ENCODE data around the gene HHAT. TPM values are rescaled to one million over a fixed set of nuclear protein-coding genes. Genes with fewer than 3 reads are reported as not detected.

HHAT gene
- polyA plus RNA-seq, 4 donors: 0.27 to 4.0 (median 1.4) TPM

GRCh38 chr1:210303391-210303790, 25.3 kb upstream of the HHAT start:
- Histone ChIP-seq H3K27ac (ENCODE audit: low read depth in 1 of 3, low read length in 2 of 3) (no peak overlapping the region), H3K36me3 (ENCODE audit: control insufficient read depth in 3 of 3, insufficient read depth in 2 of 3, low read depth in 1 of 3, low read length in 3 of 3) (no peaks in the 10 kb centered on the region), H3K27me3 (ENCODE audit: control insufficient read depth in 3 of 3, insufficient read depth in 3 of 3, low read length in 3 of 3) (no peaks in the 10 kb centered on the region), H3K9me3 (ENCODE audit: control insufficient read depth in 2 of 2, insufficient read depth in 1 of 2, low read depth in 1 of 2, low read length in 1 of 2) (no peaks in the 10 kb centered on the region), H3K4me1 (ENCODE audit: control insufficient read depth in 3 of 3, insufficient read depth in 2 of 3, low read depth in 1 of 3, low read length in 2 of 3) (no peaks in the 10 kb centered on the region), H3K4me3 (ENCODE audit: low read depth in 1 of 3, low read length in 3 of 3) (no peak overlapping the region)
- no peak for DNase-seq
- no peak for FAIRE-seq
- WGBS, 3 donors: 92 to 95% (median 94%) methylated on average over 8 of the region's 8 CpGs

GRCh38 chr1:210310562-210311153, 18.0 kb upstream of the HHAT start:
- 22 to 31% (median 24%) methylated on average over 3 to 6 of the region's 7 CpGs for WGBS, 3 donors
- Histone ChIP-seq H3K4me3 (ENCODE audit: low read depth in 1 of 3, low read length in 3 of 3) (no peak overlapping the region), H3K27me3 (ENCODE audit: control insufficient read depth in 3 of 3, insufficient read depth in 3 of 3, low read length in 3 of 3) (peaks cover 0 to 10% (median 0%) of the 10 kb centered on the region in 3 donors), H3K9me3 (ENCODE audit: control insufficient read depth in 2 of 2, insufficient read depth in 1 of 2, low read depth in 1 of 2, low read length in 1 of 2) (no peaks in the 10 kb centered on the region), H3K4me1 (ENCODE audit: control insufficient read depth in 3 of 3, insufficient read depth in 2 of 3, low read depth in 1 of 3, low read length in 2 of 3) (no peaks in the 10 kb centered on the region), H3K27ac (ENCODE audit: low read depth in 1 of 3, low read length in 2 of 3) (no peak overlapping the region), H3K36me3 (ENCODE audit: control insufficient read depth in 3 of 3, insufficient read depth in 2 of 3, low read depth in 1 of 3, low read length in 3 of 3) (no peaks in the 10 kb centered on the region)
- no peak for DNase-seq
- FAIRE-seq: no peak

- no peaks in the 10 kb centered on the region for H3K4me1 ChIP-seq (ENCODE audit: control insufficient read depth in 3 of 3, insufficient read depth in 2 of 3, low read depth in 1 of 3, low read length in 2 of 3)
- no peaks in the 10 kb centered on the region for H3K36me3 ChIP-seq (ENCODE audit: control insufficient read depth in 3 of 3, insufficient read depth in 2 of 3, low read depth in 1 of 3, low read length in 3 of 3)
- peaks cover 0 to 10% (median 0%) of the 10 kb centered on the region in 3 donors for H3K27me3 ChIP-seq (ENCODE audit: control insufficient read depth in 3 of 3, insufficient read depth in 3 of 3, low read length in 3 of 3)
- WGBS, 3 donors: 51 to 55% (median 53%) methylated on average over 18 of the region's 18 CpGs
- no peaks in the 10 kb centered on the region for H3K9me3 ChIP-seq (ENCODE audit: control insufficient read depth in 2 of 2, insufficient read depth in 1 of 2, low read depth in 1 of 2, low read length in 1 of 2)
- H3K4me3 ChIP-seq (ENCODE audit: low read depth in 1 of 3, low read length in 3 of 3): peak overlapping the region in 1 of 3 donors; percentile 39
- no peak for DNase-seq
- FAIRE-seq: no peak
- peak overlapping the region in 1 of 3 donors; percentile 24 for H3K27ac ChIP-seq (ENCODE audit: low read depth in 1 of 3, low read length in 2 of 3)
These were observed 16.8 kb upstream of the HHAT start for GRCh38 chr1:210311726-210312493.

- FAIRE-seq (no peak), DNase-seq (no peak)
- peaks cover 0 to 14% (median 0%) of the 10 kb centered on the region in 3 donors for H3K27me3 ChIP-seq (ENCODE audit: control insufficient read depth in 3 of 3, insufficient read depth in 3 of 3, low read length in 3 of 3)
- H3K9me3 ChIP-seq (ENCODE audit: control insufficient read depth in 2 of 2, insufficient read depth in 1 of 2, low read depth in 1 of 2, low read length in 1 of 2): no peaks in the 10 kb centered on the region
- H3K4me3 ChIP-seq (ENCODE audit: low read depth in 1 of 3, low read length in 3 of 3): no peak overlapping the region
- 72 to 77% (median 74%) methylated on average over 6 of the region's 6 CpGs for WGBS, 3 donors
- no peaks in the 10 kb centered on the region for H3K36me3 ChIP-seq (ENCODE audit: control insufficient read depth in 3 of 3, insufficient read depth in 2 of 3, low read depth in 1 of 3, low read length in 3 of 3)
- no peak overlapping the region for H3K27ac ChIP-seq (ENCODE audit: low read depth in 1 of 3, low read length in 2 of 3)
- H3K4me1 ChIP-seq (ENCODE audit: control insufficient read depth in 3 of 3, insufficient read depth in 2 of 3, low read depth in 1 of 3, low read length in 2 of 3): no peaks in the 10 kb centered on the region
These were observed 15.6 kb upstream of the HHAT start for GRCh38 chr1:210313046-210313595.

- no peaks in the 10 kb centered on the region for H3K9me3 ChIP-seq (ENCODE audit: control insufficient read depth in 2 of 2, insufficient read depth in 1 of 2, low read depth in 1 of 2, low read length in 1 of 2)
- H3K36me3 ChIP-seq (ENCODE audit: control insufficient read depth in 3 of 3, insufficient read depth in 2 of 3, low read depth in 1 of 3, low read length in 3 of 3): no peaks in the 10 kb centered on the region
- H3K4me1 ChIP-seq (ENCODE audit: control insufficient read depth in 3 of 3, insufficient read depth in 2 of 3, low read depth in 1 of 3, low read length in 2 of 3): no peaks in the 10 kb centered on the region
- 90 to 98% (median 91%) methylated on average over 1 of the region's 1 CpG for WGBS, 3 donors
- no peak for FAIRE-seq
- no peak overlapping the region for H3K4me3 ChIP-seq (ENCODE audit: low read depth in 1 of 3, low read length in 3 of 3)
- peaks cover 0 to 14% (median 0%) of the 10 kb centered on the region in 3 donors for H3K27me3 ChIP-seq (ENCODE audit: control insufficient read depth in 3 of 3, insufficient read depth in 3 of 3, low read length in 3 of 3)
- no peak for DNase-seq
- H3K27ac ChIP-seq (ENCODE audit: low read depth in 1 of 3, low read length in 2 of 3): no peak overlapping the region
These were observed 14.8 kb upstream of the HHAT start for GRCh38 chr1:210313921-210314320.

GRCh38 chr1:210315529-210315928, 13.2 kb upstream of the HHAT start:
- no peaks in the 10 kb centered on the region for H3K36me3 ChIP-seq (ENCODE audit: control insufficient read depth in 3 of 3, insufficient read depth in 2 of 3, low read depth in 1 of 3, low read length in 3 of 3)
- H3K4me3 ChIP-seq (ENCODE audit: low read depth in 1 of 3, low read length in 3 of 3): no peak overlapping the region
- H3K4me1 ChIP-seq (ENCODE audit: control insufficient read depth in 3 of 3, insufficient read depth in 2 of 3, low read depth in 1 of 3, low read length in 2 of 3): no peaks in the 10 kb centered on the region
- no peaks in the 10 kb centered on the region for H3K9me3 ChIP-seq (ENCODE audit: control insufficient read depth in 2 of 2, insufficient read depth in 1 of 2, low read depth in 1 of 2, low read length in 1 of 2)
- no peak overlapping the region for H3K27ac ChIP-seq (ENCODE audit: low read depth in 1 of 3, low read length in 2 of 3)
- peaks cover 0 to 14% (median 0%) of the 10 kb centered on the region in 3 donors for H3K27me3 ChIP-seq (ENCODE audit: control insufficient read depth in 3 of 3, insufficient read depth in 3 of 3, low read length in 3 of 3)
- WGBS, 3 donors: 90% methylated on average over 6 of the region's 6 CpGs
- FAIRE-seq (no peak), DNase-seq (no peak)

GRCh38 chr1:210321131-210321530, 7.6 kb upstream of the HHAT start:
- DNase-seq: no peak
- Histone ChIP-seq H3K9me3 (ENCODE audit: control insufficient read depth in 2 of 2, insufficient read depth in 1 of 2, low read depth in 1 of 2, low read length in 1 of 2) (peaks cover 0 to 4% of the 10 kb centered on the region in 2 donors), H3K4me1 (ENCODE audit: control insufficient read depth in 3 of 3, insufficient read depth in 2 of 3, low read depth in 1 of 3, low read length in 2 of 3) (no peaks in the 10 kb centered on the region), H3K36me3 (ENCODE audit: control insufficient read depth in 3 of 3, insufficient read depth in 2 of 3, low read depth in 1 of 3, low read length in 3 of 3) (no peaks in the 10 kb centered on the region), H3K27ac (ENCODE audit: low read depth in 1 of 3, low read length in 2 of 3) (no peak overlapping the region), H3K27me3 (ENCODE audit: control insufficient read depth in 3 of 3, insufficient read depth in 3 of 3, low read length in 3 of 3) (peaks cover 0 to 6% (median 2%) of the 10 kb centered on the region in 3 donors), H3K4me3 (ENCODE audit: low read depth in 1 of 3, low read length in 3 of 3) (no peak overlapping the region)
- no peak for FAIRE-seq
- WGBS, 3 donors: 73 to 83% (median 82%) methylated on average over 3 of the region's 3 CpGs

GRCh38 chr1:210321552-210321951, 7.2 kb upstream of the HHAT start:
- H3K4me3 ChIP-seq (ENCODE audit: low read depth in 1 of 3, low read length in 3 of 3): no peak overlapping the region
- peaks cover 0 to 6% (median 2%) of the 10 kb centered on the region in 3 donors for H3K27me3 ChIP-seq (ENCODE audit: control insufficient read depth in 3 of 3, insufficient read depth in 3 of 3, low read length in 3 of 3)
- peaks cover 0 to 4% of the 10 kb centered on the region in 2 donors for H3K9me3 ChIP-seq (ENCODE audit: control insufficient read depth in 2 of 2, insufficient read depth in 1 of 2, low read depth in 1 of 2, low read length in 1 of 2)
- no peak for FAIRE-seq
- DNase-seq: no peak
- H3K4me1 ChIP-seq (ENCODE audit: control insufficient read depth in 3 of 3, insufficient read depth in 2 of 3, low read depth in 1 of 3, low read length in 2 of 3): no peaks in the 10 kb centered on the region
- H3K27ac ChIP-seq (ENCODE audit: low read depth in 1 of 3, low read length in 2 of 3): no peak overlapping the region
- WGBS, 3 donors: 90 to 93% (median 90%) methylated on average over 8 of the region's 8 CpGs
- no peaks in the 10 kb centered on the region for H3K36me3 ChIP-seq (ENCODE audit: control insufficient read depth in 3 of 3, insufficient read depth in 2 of 3, low read depth in 1 of 3, low read length in 3 of 3)

Data from small intestine (tissue), 7 donors.